Tibial artery (tissue), 4 donors: ENCODE data around the gene CELSR1.

Source experiments
- DNase-seq, 2 donors: peaks; one replicate each; pipeline ENCODE4 v3.0.0-alpha.2; 2019
- H3K27ac ChIP-seq, 2 donors: fragments of 200-600 bp; sonication (generic) in 1 of 2; 1 replicate in 1 of 2; 2 replicates in 1 of 2; pipeline ENCODE4 v1.5.1; 2018 to 2019; ENCODE audit warnings: mild to moderate bottlenecking in 1 of 2
- H3K27me3 ChIP-seq, 2 donors: fragments of 200-600 bp; sonication (generic) in 1 of 2; one replicate each; pipeline versions ENCODE4 v1.5.1 to v1.6.0; 2016 to 2019
- H3K36me3 ChIP-seq, 3 donors: fragments of 200-600 bp; sonication (generic) in 2 of 3; one replicate each; pipeline ENCODE4 v1.5.1; 2016 to 2019; ENCODE audit warnings: mild to moderate bottlenecking in 2 of 3
- H3K4me1 ChIP-seq, 4 donors: fragments of 200-600 bp; sonication (generic) in 2 of 4; 1 replicate in 3 of 4; 2 replicates in 1 of 4; pipeline ENCODE4 v1.5.1; 2016 to 2019
- H3K4me3 ChIP-seq, 2 donors: fragments of 200-600 bp; sonication (generic) in 1 of 2; 1 replicate in 1 of 2; 2 replicates in 1 of 2; pipeline ENCODE4 v1.5.1; 2018 to 2019; ENCODE audit warnings: mild to moderate bottlenecking in 2 of 2
- H3K9me3 ChIP-seq, 3 donors: fragments of 200-600 bp; sonication (generic) in 1 of 3; one replicate each; pipeline ENCODE4 v1.5.1; 2016 to 2019
- CTCF ChIP-seq, 2 experiments: fragments of 200-600 bp in 1 of 2; fragments of 450-650 bp in 1 of 2; IDR thresholded peaks; one replicate each; pipeline ENCODE4 v1.5.1; 2017 to 2019; ENCODE audit warnings: antibody characterized with exemption in 2 of 2, mild to moderate bottlenecking in 1 of 2, moderate library complexity in 1 of 2
- intact Hi-C: fragments of 100-400 bp; cut with DNase I; formaldehyde crosslinking; loops from one replicate; pipeline ENCODE4 v1.15.0; 2023; ENCODE audit warnings: low total_unique reads

The CELSR1 gene

GRCh38 chr22:46428171-46428570, 109.2 kb downstream of the CELSR1 start:
- intact Hi-C loops: no loop called here
- H3K27me3 ChIP-seq: peaks cover 0 to 30% of the 10 kb centered on the region in 2 donors
- no peak overlapping the region for H3K4me3 ChIP-seq
- no peak for DNase-seq
- peaks cover 0 to 10% (median 5%) of the 10 kb centered on the region in 3 donors for H3K9me3 ChIP-seq
- no peaks in the 10 kb centered on the region for H3K36me3 ChIP-seq
- no peaks in the 10 kb centered on the region for H3K4me1 ChIP-seq
- TF ChIP-seq CTCF (IDR thresholded peaks at IDR 0.05): no peak
- no peak overlapping the region for H3K27ac ChIP-seq

GRCh38 chr22:46425016-46425415, 112.4 kb downstream of the CELSR1 start:
- intact Hi-C loops: no loop called here
- H3K4me3 ChIP-seq: no peak overlapping the region

GRCh38 chr22:46424496-46424895, 112.9 kb downstream of the CELSR1 start:
- H3K27me3 ChIP-seq: peaks cover 0 to 14% of the 10 kb centered on the region in 2 donors
- no peak overlapping the region for H3K27ac ChIP-seq
- DNase-seq: no peak
- no peaks in the 10 kb centered on the region for H3K4me1 ChIP-seq
- TF ChIP-seq CTCF (IDR thresholded peaks at IDR 0.05): no peak
- no peak overlapping the region for H3K4me3 ChIP-seq
- peaks cover 0 to 10% (median 5%) of the 10 kb centered on the region in 3 donors for H3K9me3 ChIP-seq
- intact Hi-C loops: no loop called here
- H3K36me3 ChIP-seq: no peaks in the 10 kb centered on the region

More at GRCh38 chr22:46425016-46425415, 112.4 kb downstream of the CELSR1 start:
- Histone ChIP-seq H3K9me3 (peaks cover 0 to 10% (median 5%) of the 10 kb centered on the region in 3 donors), H3K36me3 (no peaks in the 10 kb centered on the region), H3K27ac (no peak overlapping the region), H3K27me3 (peaks cover 0 to 19% of the 10 kb centered on the region in 2 donors), H3K4me1 (no peaks in the 10 kb centered on the region)
- no peak for DNase-seq
- no peak for TF ChIP-seq CTCF (IDR thresholded peaks at IDR 0.05)

- H3K36me3 ChIP-seq: no peaks in the 10 kb centered on the region
- H3K9me3 ChIP-seq: peaks cover 0 to 10% (median 5%) of the 10 kb centered on the region in 3 donors
- TF ChIP-seq CTCF (IDR thresholded peaks at IDR 0.05): no peak
- intact Hi-C loops: no loop called here
- peaks cover 0 to 16% of the 10 kb centered on the region in 2 donors for H3K27me3 ChIP-seq
- no peak for DNase-seq
- H3K4me3 ChIP-seq: no peak overlapping the region
- H3K27ac ChIP-seq: no peak overlapping the region
- H3K4me1 ChIP-seq: no peaks in the 10 kb centered on the region
These were observed 114.5 kb downstream of the CELSR1 start for GRCh38 chr22:46422896-46423295.

- no peaks in the 10 kb centered on the region for H3K4me1 ChIP-seq
These were observed 116.2 kb downstream of the CELSR1 start for GRCh38 chr22:46421267-46421666.

More at GRCh38 chr22:46421267-46421666, 116.2 kb downstream of the CELSR1 start:
- peaks cover 0 to 28% of the 10 kb centered on the region in 2 donors for H3K27me3 ChIP-seq
- no peaks in the 10 kb centered on the region for H3K36me3 ChIP-seq
- H3K27ac ChIP-seq: no peak overlapping the region
- TF ChIP-seq CTCF (IDR thresholded peaks at IDR 0.05): no peak
- no peak for DNase-seq
- H3K9me3 ChIP-seq: peaks cover 0 to 7% (median 4%) of the 10 kb centered on the region in 3 donors
- H3K4me3 ChIP-seq: no peak overlapping the region
- intact Hi-C loops: no loop called here
